ENCODE measurements around the gene GABRB1.

Gene GABRB1

GRCh38 chr4:47040828-47041227 is 9.5 kb downstream of the GABRB1 start:
- H3K79me2 ChIP-seq (ENCODE audit: insufficient read depth, low read length) = no peaks in the 10 kb centered on the region
- no peak overlapping the region for H3K9ac ChIP-seq (ENCODE audit: low read depth, low read length, poor library complexity, severe bottlenecking)
- H2AFZ ChIP-seq (ENCODE audit: low read length) = no peak overlapping the region
- H3K27me3 ChIP-seq (ENCODE audit: insufficient read depth, low read length, poor library complexity, severe bottlenecking) = no peaks in the 10 kb centered on the region
- TF ChIP-seq, protein P1, sequence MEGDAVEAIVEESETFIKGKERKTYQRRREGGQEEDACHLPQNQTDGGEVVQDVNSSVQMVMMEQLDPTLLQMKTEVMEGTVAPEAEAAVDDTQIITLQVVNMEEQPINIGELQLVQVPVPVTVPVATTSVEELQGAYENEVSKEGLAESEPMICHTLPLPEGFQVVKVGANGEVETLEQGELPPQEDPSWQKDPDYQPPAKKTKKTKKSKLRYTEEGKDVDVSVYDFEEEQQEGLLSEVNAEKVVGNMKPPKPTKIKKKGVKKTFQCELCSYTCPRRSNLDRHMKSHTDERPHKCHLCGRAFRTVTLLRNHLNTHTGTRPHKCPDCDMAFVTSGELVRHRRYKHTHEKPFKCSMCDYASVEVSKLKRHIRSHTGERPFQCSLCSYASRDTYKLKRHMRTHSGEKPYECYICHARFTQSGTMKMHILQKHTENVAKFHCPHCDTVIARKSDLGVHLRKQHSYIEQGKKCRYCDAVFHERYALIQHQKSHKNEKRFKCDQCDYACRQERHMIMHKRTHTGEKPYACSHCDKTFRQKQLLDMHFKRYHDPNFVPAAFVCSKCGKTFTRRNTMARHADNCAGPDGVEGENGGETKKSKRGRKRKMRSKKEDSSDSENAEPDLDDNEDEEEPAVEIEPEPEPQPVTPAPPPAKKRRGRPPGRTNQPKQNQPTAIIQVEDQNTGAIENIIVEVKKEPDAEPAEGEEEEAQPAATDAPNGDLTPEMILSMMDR (conservative IDR thresholded peaks at IDR 0.05; ENCODE audit: low read length) = no peak
- no peak for TF ChIP-seq EZH2phosphoT487 (IDR thresholded peaks at IDR 0.05; ENCODE audit: borderline replicate concordance)
- H3K9me2 ChIP-seq (replicated peaks; ENCODE audit: low read depth, low read length) = no peaks in the 10 kb centered on the region
- H3K4me2 ChIP-seq (ENCODE audit: low read depth, low read length, poor library complexity, severe bottlenecking) = no peak overlapping the region
- H3K4me1 ChIP-seq (ENCODE audit: insufficient read depth, low read length, poor library complexity, severe bottlenecking) = no peaks in the 10 kb centered on the region
- H3K4me3 ChIP-seq (ENCODE audit: low read length, poor library complexity, severe bottlenecking) = no peak overlapping the region
- no peaks in the 10 kb centered on the region for H3F3A ChIP-seq (ENCODE audit: low read depth)
- no peaks in the 10 kb centered on the region for H3K9me3 ChIP-seq (ENCODE audit: insufficient read depth, low read depth, low read length)
- no peaks in the 10 kb centered on the region for H3K36me3 ChIP-seq (ENCODE audit: insufficient read depth, low read length)
- H4K20me1 ChIP-seq (ENCODE audit: insufficient read depth, low read length, poor library complexity, severe bottlenecking) = no peaks in the 10 kb centered on the region

GRCh38 chr4:47043821-47044220 is 12.5 kb downstream of the GABRB1 start:
- H3K9me3 ChIP-seq (ENCODE audit: insufficient read depth, low read depth, low read length) = no peaks in the 10 kb centered on the region
- TF ChIP-seq EZH2phosphoT487 (IDR thresholded peaks at IDR 0.05; ENCODE audit: borderline replicate concordance) = no peak
- TF ChIP-seq, protein P1 (conservative IDR thresholded peaks at IDR 0.05; ENCODE audit: low read length) = no peak

GRCh38 chr4:47045261-47045660 is 13.9 kb downstream of the GABRB1 start:
- no peak for TF ChIP-seq EZH2phosphoT487 (IDR thresholded peaks at IDR 0.05; ENCODE audit: borderline replicate concordance)
- TF ChIP-seq, protein P1 (conservative IDR thresholded peaks at IDR 0.05; ENCODE audit: low read length) = no peak
- no peaks in the 10 kb centered on the region for H4K20me1 ChIP-seq (ENCODE audit: insufficient read depth, low read length, poor library complexity, severe bottlenecking)
- no peaks in the 10 kb centered on the region for H3K27me3 ChIP-seq (ENCODE audit: insufficient read depth, low read length, poor library complexity, severe bottlenecking)
- H3K4me3 ChIP-seq (ENCODE audit: low read length, poor library complexity, severe bottlenecking) = no peak overlapping the region
- H3K4me1 ChIP-seq (ENCODE audit: insufficient read depth, low read length, poor library complexity, severe bottlenecking) = no peaks in the 10 kb centered on the region
- no peak overlapping the region for H3K9ac ChIP-seq (ENCODE audit: low read depth, low read length, poor library complexity, severe bottlenecking)
- H3F3A ChIP-seq (ENCODE audit: low read depth) = no peaks in the 10 kb centered on the region
- H3K79me2 ChIP-seq (ENCODE audit: insufficient read depth, low read length) = no peaks in the 10 kb centered on the region
- no peaks in the 10 kb centered on the region for H3K9me3 ChIP-seq (ENCODE audit: insufficient read depth, low read depth, low read length)
- H3K4me2 ChIP-seq (ENCODE audit: low read depth, low read length, poor library complexity, severe bottlenecking) = no peak overlapping the region
- no peak overlapping the region for H2AFZ ChIP-seq (ENCODE audit: low read length)
- H3K9me2 ChIP-seq (replicated peaks; ENCODE audit: low read depth, low read length) = no peaks in the 10 kb centered on the region
- H3K36me3 ChIP-seq (ENCODE audit: insufficient read depth, low read length) = no peaks in the 10 kb centered on the region

More at GRCh38 chr4:47043821-47044220, 12.5 kb downstream of the GABRB1 start:
- H3K4me2 ChIP-seq (ENCODE audit: low read depth, low read length, poor library complexity, severe bottlenecking) = no peak overlapping the region
- H3F3A ChIP-seq (ENCODE audit: low read depth) = no peaks in the 10 kb centered on the region
- H3K4me3 ChIP-seq (ENCODE audit: low read length, poor library complexity, severe bottlenecking) = no peak overlapping the region
- H3K4me1 ChIP-seq (ENCODE audit: insufficient read depth, low read length, poor library complexity, severe bottlenecking) = no peaks in the 10 kb centered on the region
- H3K9ac ChIP-seq (ENCODE audit: low read depth, low read length, poor library complexity, severe bottlenecking) = no peak overlapping the region
- H3K36me3 ChIP-seq (ENCODE audit: insufficient read depth, low read length) = no peaks in the 10 kb centered on the region
- no peak overlapping the region for H2AFZ ChIP-seq (ENCODE audit: low read length)
- no peaks in the 10 kb centered on the region for H3K79me2 ChIP-seq (ENCODE audit: insufficient read depth, low read length)
- no peaks in the 10 kb centered on the region for H4K20me1 ChIP-seq (ENCODE audit: insufficient read depth, low read length, poor library complexity, severe bottlenecking)
- no peaks in the 10 kb centered on the region for H3K9me2 ChIP-seq (replicated peaks; ENCODE audit: low read depth, low read length)
- H3K27me3 ChIP-seq (ENCODE audit: insufficient read depth, low read length, poor library complexity, severe bottlenecking) = no peaks in the 10 kb centered on the region

Measured in Loucy (cell line).